GM12873 (cell line): ENCODE measurements around the gene ATXN1L.

Experiments used
- TF ChIP-seq, protein P1 (sequence below): IDR thresholded peaks from 2 replicates; pipeline ENCODE4 v1.5.1; 2012; ENCODE audit warnings: low read depth, mild to moderate bottlenecking, moderate library complexity, low read length, control low read depth; ENCODE audit not compliant: insufficient read depth; ENCODE audit errors: missing control alignments

Gene ATXN1L

DNA sequence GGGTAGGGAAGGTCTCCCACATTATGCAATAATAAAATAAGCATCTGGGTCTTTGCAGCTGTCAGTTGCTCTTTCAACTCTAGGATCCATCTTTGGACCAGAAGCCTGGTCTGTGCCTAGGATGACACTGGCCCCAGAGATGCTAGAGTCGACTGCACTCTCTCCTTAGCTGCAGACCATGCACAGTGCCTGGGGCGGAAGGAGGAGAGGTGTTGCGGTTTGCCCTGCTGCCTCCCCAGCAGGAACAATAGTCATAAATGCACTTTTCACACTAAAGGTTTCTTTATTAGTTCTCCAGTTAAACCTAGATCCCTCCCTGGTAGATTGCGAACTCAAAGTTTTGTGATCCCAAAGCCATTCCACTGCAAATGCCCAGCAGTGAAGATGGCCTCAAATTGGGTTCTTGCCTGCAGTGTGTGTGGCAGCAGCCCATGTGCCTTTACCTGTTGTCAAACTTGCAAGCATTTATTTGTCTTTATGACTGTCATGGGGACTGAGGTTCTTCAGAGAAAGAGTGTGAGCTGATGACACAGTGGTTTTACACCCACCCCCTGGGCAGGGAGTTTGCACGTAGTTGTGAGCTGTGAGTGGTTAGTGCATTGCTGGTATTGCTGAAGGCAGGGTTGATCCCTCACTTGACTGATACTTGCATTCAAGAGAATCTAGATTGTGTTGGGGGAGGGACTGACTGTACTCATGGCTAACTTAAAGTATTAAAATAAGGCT, 10.3 kb downstream of the ATXN1L start:
- TF ChIP-seq, protein P1, sequence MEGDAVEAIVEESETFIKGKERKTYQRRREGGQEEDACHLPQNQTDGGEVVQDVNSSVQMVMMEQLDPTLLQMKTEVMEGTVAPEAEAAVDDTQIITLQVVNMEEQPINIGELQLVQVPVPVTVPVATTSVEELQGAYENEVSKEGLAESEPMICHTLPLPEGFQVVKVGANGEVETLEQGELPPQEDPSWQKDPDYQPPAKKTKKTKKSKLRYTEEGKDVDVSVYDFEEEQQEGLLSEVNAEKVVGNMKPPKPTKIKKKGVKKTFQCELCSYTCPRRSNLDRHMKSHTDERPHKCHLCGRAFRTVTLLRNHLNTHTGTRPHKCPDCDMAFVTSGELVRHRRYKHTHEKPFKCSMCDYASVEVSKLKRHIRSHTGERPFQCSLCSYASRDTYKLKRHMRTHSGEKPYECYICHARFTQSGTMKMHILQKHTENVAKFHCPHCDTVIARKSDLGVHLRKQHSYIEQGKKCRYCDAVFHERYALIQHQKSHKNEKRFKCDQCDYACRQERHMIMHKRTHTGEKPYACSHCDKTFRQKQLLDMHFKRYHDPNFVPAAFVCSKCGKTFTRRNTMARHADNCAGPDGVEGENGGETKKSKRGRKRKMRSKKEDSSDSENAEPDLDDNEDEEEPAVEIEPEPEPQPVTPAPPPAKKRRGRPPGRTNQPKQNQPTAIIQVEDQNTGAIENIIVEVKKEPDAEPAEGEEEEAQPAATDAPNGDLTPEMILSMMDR: no peak

GRCh38 chr16:71859762-71860521, 14.2 kb downstream of the ATXN1L start:
- TF ChIP-seq, protein P1: no peak

DNA sequence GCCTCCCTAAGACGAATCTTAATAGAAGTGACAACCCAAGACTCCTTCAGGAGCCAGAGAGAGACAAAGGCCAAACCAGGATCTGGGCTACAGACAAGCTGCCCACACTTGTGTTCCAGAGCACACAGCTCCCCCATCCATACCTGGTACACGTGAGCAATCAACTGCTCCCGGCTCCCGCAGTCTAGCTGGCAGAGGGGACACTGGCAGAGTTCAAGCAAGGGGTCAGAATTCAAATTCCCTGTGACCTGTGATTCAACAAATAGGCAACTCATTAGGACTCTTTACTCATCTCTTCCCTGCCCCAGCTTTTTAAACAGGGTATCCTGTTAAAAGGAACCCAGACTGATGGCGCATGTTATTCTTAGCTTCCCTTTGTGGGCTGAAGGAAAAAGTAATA, 18.2 kb downstream of the ATXN1L start:
- TF ChIP-seq, protein P1: no peak

GRCh38 chr16:71865173-71865863, 19.5 kb downstream of the ATXN1L start:
- TF ChIP-seq, protein P1: no peak

DNA sequence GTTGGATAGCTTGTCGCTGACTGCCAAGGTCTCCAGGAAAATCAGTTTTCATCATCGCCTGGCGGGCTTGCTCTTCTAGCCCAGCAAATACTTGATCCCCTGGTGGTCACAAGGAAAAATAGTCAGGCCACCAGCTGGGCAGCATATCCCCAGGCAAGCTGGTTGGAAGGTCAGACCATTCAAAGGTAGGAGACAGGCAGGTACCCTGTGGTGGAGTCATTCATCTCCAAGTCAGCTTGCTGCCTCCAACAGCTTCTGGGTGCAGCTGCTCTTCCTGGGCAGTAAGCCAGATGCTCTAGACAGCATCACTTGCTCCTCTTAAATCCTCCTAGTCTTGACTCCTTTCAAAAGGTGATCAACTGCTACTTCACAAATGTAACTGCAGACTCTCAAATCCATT, 22.2 kb downstream of the ATXN1L start:
- TF ChIP-seq, protein P1: no peak

DNA sequence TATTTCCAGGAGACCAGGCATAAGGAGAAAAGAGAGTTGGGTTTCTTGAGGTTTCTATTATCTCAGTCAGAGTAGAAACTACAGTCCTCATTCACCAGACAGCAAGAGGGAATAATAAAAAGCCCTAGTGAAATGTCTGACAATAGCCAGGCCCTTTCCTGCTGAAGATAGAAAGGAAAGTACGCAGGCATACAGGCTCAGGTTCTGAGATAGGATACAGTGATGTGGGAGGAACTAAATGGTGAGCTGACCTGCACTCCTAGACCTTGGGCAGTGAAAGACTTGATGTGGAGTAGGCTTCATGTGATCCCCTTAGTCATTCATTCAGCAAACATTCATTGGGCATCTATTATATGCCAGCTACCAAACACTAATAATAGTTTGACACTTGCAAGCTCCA, 23.3 kb downstream of the ATXN1L start:
- TF ChIP-seq, protein P1: no peak

DNA sequence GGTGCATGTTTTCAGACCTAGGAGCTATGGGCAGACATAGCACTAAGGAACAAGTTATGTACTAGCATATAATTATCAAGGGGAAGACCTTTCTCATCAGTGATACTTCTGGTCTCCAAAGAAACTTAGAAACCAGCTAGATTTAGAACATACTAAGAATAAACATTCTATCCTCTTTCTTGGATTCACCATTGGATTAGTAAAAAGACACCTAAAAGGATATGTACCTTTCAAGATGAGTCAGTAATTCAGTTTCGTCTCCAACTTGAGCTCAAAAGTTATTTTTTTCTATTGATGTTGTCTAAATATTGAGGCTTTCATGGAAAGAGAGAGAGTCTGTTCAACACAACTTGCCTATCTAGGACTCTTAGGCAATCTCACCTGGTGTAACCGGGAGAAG, 25.0 kb downstream of the ATXN1L start:
- TF ChIP-seq, protein P1: no peak
